Stomach (tissue), 9 donors: Measurements from ENCODE around the gene CENPH. TPM values are rescaled to one million over a fixed set of nuclear protein-coding genes. Genes with fewer than 3 reads are reported as not detected.

ENCODE experiments used
- DNase-seq, 2 donors: peaks; one replicate each; pipeline versions ENCODE4 v3.0.0 to v3.0.0-alpha.2; 2013 to 2019
- H3K27ac ChIP-seq, 5 donors: fragments of 200-600 bp in 4 of 5; sonication (generic) in 4 of 5; one replicate each; pipeline ENCODE4 v1.5.1; 2013 to 2019; ENCODE audit warnings: mild to moderate bottlenecking in 1 of 5, moderate library complexity in 1 of 5
- H3K27me3 ChIP-seq, 3 donors: fragments of 200-600 bp; sonication (generic); one replicate each; pipeline ENCODE4 v1.5.1; 2017 to 2019; ENCODE audit warnings: mixed run types in 1 of 3
- H3K36me3 ChIP-seq, 4 donors: fragments of 200-600 bp; sonication (generic); 1 replicate in 3 of 4; 2 replicates in 1 of 4; pipeline ENCODE4 v1.5.1; 2016 to 2019
- H3K4me1 ChIP-seq, 4 donors: fragments of 200-600 bp; sonication (generic); one replicate each; pipeline ENCODE4 v1.5.1; 2016 to 2019
- H3K4me3 ChIP-seq, 4 donors: fragments of 200-600 bp; sonication (generic) in 3 of 4; one replicate each; pipeline ENCODE4 v1.5.1; 2016 to 2019; ENCODE audit warnings: mild to moderate bottlenecking in 1 of 4
- H3K9me3 ChIP-seq, 4 donors: fragments of 200-600 bp; sonication (generic); one replicate each; pipeline ENCODE4 v1.5.1; 2016 to 2019
- EP300 ChIP-seq: sonication (generic); formaldehyde crosslinking; IDR thresholded peaks from one replicate; pipeline ENCODE4 v1.6.1; 2017; ENCODE audit warnings: antibody characterized with exemption
- POLR2A ChIP-seq, 4 donors: fragments of 450-650 bp; IDR thresholded peaks; one replicate each; pipeline ENCODE4 v1.6.1; 2016; ENCODE audit warnings: antibody characterized with exemption in 4 of 4, control low read depth in 2 of 4, mild to moderate bottlenecking in 1 of 4, moderate library complexity in 1 of 4
- POLR2AphosphoS5 ChIP-seq, 3 donors: sonication (generic); formaldehyde crosslinking; IDR thresholded peaks; one replicate each; pipeline ENCODE4 v1.6.1; 2016; ENCODE audit warnings: antibody characterized with exemption in 3 of 3
- WGBS, 5 donors: extraction: QIAGEN DNeasy Blood & Tissue Kit in 3 of 5; methylation state at CpG; one replicate each; pipeline versions ENCODE4 v1.1.5 to v1.1.7; 2013 to 2018; 5-methylcytosine and 5-hydroxymethylcytosine counted together
- intact Hi-C: fragments of 100-400 bp; cut with DNase I; formaldehyde crosslinking; loops from one replicate; pipeline ENCODE4 v1.15.1; 2023; ENCODE audit warnings: low total_unique reads
- polyA plus RNA-seq, 3 donors: library from polyadenylated mRNA; stranded (reverse); fragments of 200-250 nt; gene quantifications; one replicate each; pipeline ENCODE4 v1.2.3, GENCODE V29; 2013
- total RNA-seq, 5 donors: library from RNA; depleted of rRNA; stranded (reverse); fragments of >200 nt; gene quantifications; one replicate each; pipeline versions ENCODE4 v1.1.0 to v1.2.3, GENCODE V29; 2014 to 2016
- TF ChIP-seq, protein P1 (sequence below), 7 experiments: fragments of 450-650 bp in 4 of 7; fragments of 200-600 bp in 3 of 7; sonication (generic) in 3 of 7; IDR thresholded peaks; one replicate each; pipeline ENCODE4 v1.5.1; 2016 to 2019; ENCODE audit warnings: antibody characterized with exemption in 7 of 7, control low read depth in 2 of 7, mild to moderate bottlenecking in 1 of 7
- donor health status: healthy with polysubstance abuse.
- donor health status: Bipolar disorder and iron deficiency.
- donor health status: healthy.

CENPH gene
- total and polyA plus RNA-seq, 8 donors = 0.45 to 15.6 (median 3.6) TPM

DNA sequence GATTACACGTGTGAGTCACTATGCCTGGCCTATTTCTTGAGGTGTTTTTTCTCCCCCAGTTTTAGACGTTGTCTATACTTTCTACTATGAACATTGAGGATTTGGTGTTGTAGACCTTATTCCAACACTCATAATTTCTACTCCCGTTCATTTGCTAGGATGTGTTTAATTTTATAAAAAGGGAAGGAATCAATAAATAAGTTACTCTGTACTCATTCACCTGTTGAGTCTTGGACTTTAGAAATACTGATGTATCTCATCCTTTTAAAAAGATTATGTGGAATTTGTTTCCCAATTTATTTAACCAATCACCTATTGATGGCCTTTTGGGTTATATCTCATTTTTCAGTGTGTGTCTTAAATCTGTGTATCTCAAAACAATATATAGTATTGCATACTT lies 48.5 kb downstream of the CENPH start:
- Histone ChIP-seq H3K27ac (no peak overlapping the region), H3K27me3 (no peaks in the 10 kb centered on the region), H3K4me3 (no peak overlapping the region), H3K9me3 (no peaks in the 10 kb centered on the region), H3K36me3 (peaks cover 4 to 37% (median 29%) of the 10 kb centered on the region in 4 donors), H3K4me1 (peaks cover 24 to 57% (median 38%) of the 10 kb centered on the region in 4 donors)
- intact Hi-C loops = no loop called here
- 81 to 88% (median 84%) methylated on average over 3 of the region's 3 CpGs for WGBS, 5 donors
- TF ChIP-seq, protein P1, sequence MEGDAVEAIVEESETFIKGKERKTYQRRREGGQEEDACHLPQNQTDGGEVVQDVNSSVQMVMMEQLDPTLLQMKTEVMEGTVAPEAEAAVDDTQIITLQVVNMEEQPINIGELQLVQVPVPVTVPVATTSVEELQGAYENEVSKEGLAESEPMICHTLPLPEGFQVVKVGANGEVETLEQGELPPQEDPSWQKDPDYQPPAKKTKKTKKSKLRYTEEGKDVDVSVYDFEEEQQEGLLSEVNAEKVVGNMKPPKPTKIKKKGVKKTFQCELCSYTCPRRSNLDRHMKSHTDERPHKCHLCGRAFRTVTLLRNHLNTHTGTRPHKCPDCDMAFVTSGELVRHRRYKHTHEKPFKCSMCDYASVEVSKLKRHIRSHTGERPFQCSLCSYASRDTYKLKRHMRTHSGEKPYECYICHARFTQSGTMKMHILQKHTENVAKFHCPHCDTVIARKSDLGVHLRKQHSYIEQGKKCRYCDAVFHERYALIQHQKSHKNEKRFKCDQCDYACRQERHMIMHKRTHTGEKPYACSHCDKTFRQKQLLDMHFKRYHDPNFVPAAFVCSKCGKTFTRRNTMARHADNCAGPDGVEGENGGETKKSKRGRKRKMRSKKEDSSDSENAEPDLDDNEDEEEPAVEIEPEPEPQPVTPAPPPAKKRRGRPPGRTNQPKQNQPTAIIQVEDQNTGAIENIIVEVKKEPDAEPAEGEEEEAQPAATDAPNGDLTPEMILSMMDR (IDR thresholded peaks at IDR 0.05) = no peak
- no peak for TF ChIP-seq EP300
- TF ChIP-seq POLR2AphosphoS5 (IDR thresholded peaks at IDR 0.05) = no peak
- TF ChIP-seq POLR2A (IDR thresholded peaks at IDR 0.05) = no peak
- DNase-seq = no peak

DNA sequence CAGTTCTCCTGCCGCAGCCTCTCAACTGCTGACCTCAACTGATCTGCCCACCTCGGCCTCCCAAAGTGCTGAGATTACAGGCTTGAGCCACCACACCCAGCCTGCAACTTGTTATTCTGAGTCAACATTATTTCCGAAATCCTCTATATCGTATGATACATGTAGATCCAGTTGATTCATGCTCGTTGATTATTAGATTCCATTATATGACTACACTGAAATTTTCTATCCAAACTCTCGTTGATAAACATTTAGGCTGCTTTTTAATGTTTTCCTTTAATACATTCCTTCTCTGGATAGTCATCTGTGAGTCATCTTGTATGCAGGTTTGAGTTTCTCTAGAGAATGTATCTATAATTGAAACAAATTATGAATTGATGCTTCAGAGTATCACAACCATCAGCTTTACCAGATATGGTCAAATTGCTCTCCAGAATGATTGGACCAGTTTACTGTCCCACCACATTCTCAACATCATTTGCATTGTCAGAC lies 49.4 kb downstream of the CENPH start:
- TF ChIP-seq, protein P1 (IDR thresholded peaks at IDR 0.05) = no peak
- no peak for TF ChIP-seq EP300
- H3K9me3 ChIP-seq = no peaks in the 10 kb centered on the region
- intact Hi-C loops = no loop called here
- peaks cover 24 to 55% (median 34%) of the 10 kb centered on the region in 4 donors for H3K4me1 ChIP-seq
- 61 to 75% (median 73%) methylated on average over 6 of the region's 6 CpGs for WGBS, 5 donors
- no peak for DNase-seq
- H3K4me3 ChIP-seq = no peak overlapping the region
- H3K27me3 ChIP-seq = no peaks in the 10 kb centered on the region
- H3K27ac ChIP-seq = no peak overlapping the region
- peaks cover 4 to 37% (median 29%) of the 10 kb centered on the region in 4 donors for H3K36me3 ChIP-seq

DNA sequence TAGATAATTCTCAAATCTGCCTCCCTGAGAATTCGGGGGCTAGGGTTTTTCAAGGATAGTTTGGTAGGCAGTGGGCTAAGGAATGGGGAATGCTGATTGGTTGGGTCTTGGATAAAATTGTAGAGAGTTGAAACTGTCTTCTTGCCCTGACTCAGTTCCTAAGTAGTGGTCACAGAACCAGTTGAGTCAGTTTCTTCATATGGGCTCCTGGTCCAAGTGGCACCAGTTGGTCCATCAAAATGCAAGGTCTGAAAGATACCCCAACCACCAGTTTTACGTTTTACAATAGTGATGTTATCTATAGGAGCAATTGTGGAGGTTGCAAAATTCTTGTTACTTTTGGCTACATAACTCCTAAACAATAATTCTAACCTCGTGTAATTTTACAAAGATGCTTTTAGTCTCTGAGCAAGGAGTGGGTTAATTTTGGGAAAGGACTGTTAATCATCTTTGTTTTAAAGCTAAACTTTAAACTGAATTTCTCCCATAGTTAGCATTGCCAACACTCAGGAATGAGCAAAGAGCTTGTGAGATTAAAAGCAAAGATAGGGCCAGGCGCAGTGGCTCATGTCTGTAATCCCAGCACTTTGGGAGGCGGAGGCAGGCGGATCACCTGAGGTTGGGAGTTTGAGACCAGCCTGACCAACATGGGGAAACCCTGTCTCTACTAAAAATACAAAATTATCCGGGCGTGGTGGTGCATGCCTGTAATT lies 53.0 kb downstream of the CENPH start:
- H3K36me3 ChIP-seq = peaks cover 4 to 32% (median 26%) of the 10 kb centered on the region in 4 donors
- no peaks in the 10 kb centered on the region for H3K27me3 ChIP-seq
- no peak overlapping the region for H3K27ac ChIP-seq
- no peak for DNase-seq
- H3K4me3 ChIP-seq = no peak overlapping the region
- H3K9me3 ChIP-seq = no peaks in the 10 kb centered on the region
- peaks cover 0 to 28% (median 10%) of the 10 kb centered on the region in 4 donors for H3K4me1 ChIP-seq
- TF ChIP-seq, protein P1 (IDR thresholded peaks at IDR 0.05) = no peak
- no peak for TF ChIP-seq EP300
- no peak for TF ChIP-seq POLR2AphosphoS5 (IDR thresholded peaks at IDR 0.05)
- TF ChIP-seq POLR2A (IDR thresholded peaks at IDR 0.05) = no peak
- intact Hi-C loops = no loop called here
- 82 to 90% (median 86%) methylated on average over 8 of the region's 8 CpGs for WGBS, 5 donors

DNA sequence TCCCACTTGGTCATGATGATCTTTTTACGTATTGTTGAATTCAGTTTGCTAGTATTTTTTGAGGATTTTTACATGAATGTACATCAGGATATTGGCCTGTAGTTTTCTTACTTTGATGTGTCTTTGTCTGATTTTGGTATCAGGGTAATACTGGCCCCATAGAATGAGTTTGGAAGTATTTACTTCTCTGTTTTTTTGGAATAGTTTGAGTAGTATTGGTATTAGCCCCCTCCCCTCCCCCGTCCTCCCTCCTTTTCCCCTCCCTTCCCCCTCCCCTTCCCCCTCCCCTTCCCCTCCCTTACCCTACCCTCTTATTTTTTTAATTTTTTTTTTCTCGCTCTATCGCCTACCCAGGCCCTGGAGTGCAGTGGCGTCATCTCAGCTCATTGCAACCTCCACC lies 55.6 kb downstream of the CENPH start:
- Histone ChIP-seq H3K4me3 (no peak overlapping the region), H3K27ac (no peak overlapping the region), H3K9me3 (peaks cover 0 to 7% (median 3%) of the 10 kb centered on the region in 4 donors), H3K27me3 (no peaks in the 10 kb centered on the region), H3K4me1 (peaks cover 0 to 11% (median 3%) of the 10 kb centered on the region in 4 donors), H3K36me3 (peaks cover 4 to 13% (median 10%) of the 10 kb centered on the region in 4 donors)
- TF ChIP-seq, protein P1 (IDR thresholded peaks at IDR 0.05) = no peak
- TF ChIP-seq POLR2AphosphoS5 (IDR thresholded peaks at IDR 0.05) = no peak
- TF ChIP-seq EP300 = no peak
- intact Hi-C loops = no loop called here
- no peak for DNase-seq
- WGBS, 5 donors = 95 to 99% (median 98%) methylated on average over 4 to 5 of the region's 5 CpGs
